Sigmoid colon (tissue), 7 donors: ENCODE results near the gene LGI1. TPM values are rescaled to one million over a fixed set of nuclear protein-coding genes. Genes with fewer than 3 reads are reported as not detected.

Experiments
- DNase-seq: peaks from one replicate; pipeline ENCODE4 v3.0.0-alpha.2; 2019
- H3K27ac ChIP-seq, 4 donors: fragments of 200-600 bp; sonication (generic); one replicate each; pipeline ENCODE4 v1.5.1; 2016 to 2019; ENCODE audit warnings: mild to moderate bottlenecking in 1 of 4
- H3K27me3 ChIP-seq, 3 donors: fragments of 200-600 bp; sonication (generic); one replicate each; pipeline ENCODE4 v1.5.1; 2019; ENCODE audit warnings: mild to moderate bottlenecking in 1 of 3
- H3K36me3 ChIP-seq, 4 donors: fragments of 200-600 bp; sonication (generic); one replicate each; pipeline ENCODE4 v1.5.1; 2016 to 2019
- H3K4me1 ChIP-seq, 4 donors: fragments of 200-600 bp; sonication (generic); one replicate each; pipeline ENCODE4 v1.5.1; 2017 to 2019
- H3K4me3 ChIP-seq, 4 donors: fragments of 200-600 bp; sonication (generic); one replicate each; pipeline ENCODE4 v1.5.1; 2017 to 2019; ENCODE audit warnings: mild to moderate bottlenecking in 2 of 4, moderate library complexity in 1 of 4
- H3K9me3 ChIP-seq, 4 donors: fragments of 200-600 bp in 3 of 4; sonication (generic) in 3 of 4; one replicate each; pipeline versions ENCODE4 v1.5.1 to v1.6.1; 2013 to 2019
- EP300 ChIP-seq, 4 donors: sonication (generic); formaldehyde crosslinking; IDR thresholded peaks; one replicate each; pipeline ENCODE4 v1.6.1; 2017; ENCODE audit warnings: antibody characterized with exemption in 4 of 4
- POLR2A ChIP-seq, 2 donors: fragments of 450-650 bp; IDR thresholded peaks; one replicate each; pipeline ENCODE4 v1.6.1; 2016; ENCODE audit warnings: antibody characterized with exemption in 2 of 2, mild to moderate bottlenecking in 2 of 2, moderate library complexity in 2 of 2
- POLR2AphosphoS5 ChIP-seq, 4 donors: sonication (generic); formaldehyde crosslinking; IDR thresholded peaks; one replicate each; pipeline ENCODE4 v1.6.1; 2017; ENCODE audit warnings: antibody characterized with exemption in 4 of 4
- WGBS, 2 donors: extraction: QIAGEN DNeasy Blood & Tissue Kit; methylation state at CpG; one replicate each; pipeline ENCODE4 v1.1.7; 2013; 5-methylcytosine and 5-hydroxymethylcytosine counted together
- intact Hi-C: fragments of 100-400 bp; cut with DNase I; formaldehyde crosslinking; loops from one replicate; pipeline ENCODE4 v1.15.1; 2023
- polyA plus RNA-seq, 3 donors: library from polyadenylated mRNA; stranded (reverse); fragments of 200-250 nt; gene quantifications; one replicate each; pipeline ENCODE4 v1.2.3, GENCODE V29; 2013
- total RNA-seq, 4 donors: library from RNA; depleted of rRNA; stranded (reverse); fragments of >200 nt; gene quantifications; one replicate each; pipeline ENCODE4 v1.1.0, GENCODE V29; 2016
- TF ChIP-seq, protein P1 (sequence below), 4 experiments: fragments of 450-650 bp in 3 of 4; fragments of 200-600 bp in 1 of 4; IDR thresholded peaks; one replicate each; pipeline ENCODE4 v1.5.1; 2016 to 2019; ENCODE audit warnings: antibody characterized with exemption in 4 of 4, mild to moderate bottlenecking in 3 of 4, moderate library complexity in 2 of 4
- donor health status: healthy with polysubstance abuse.
- donor health status: Bipolar disorder and iron deficiency.
- donor health status: healthy.

The LGI1 gene
- total and polyA plus RNA-seq, 7 donors = 0.89 to 28.1 (median 3.2) TPM

GRCh38 chr10:93807371-93807770, 49.6 kb downstream of the LGI1 start:
- 89 to 94% methylated on average over 2 of the region's 2 CpGs for WGBS, 2 donors
- Histone ChIP-seq H3K27me3 (no peaks in the 10 kb centered on the region), H3K4me3 (no peak overlapping the region), H3K27ac (no peak overlapping the region), H3K36me3 (no peaks in the 10 kb centered on the region), H3K4me1 (no peaks in the 10 kb centered on the region), H3K9me3 (no peaks in the 10 kb centered on the region)
- DNase-seq = no peak
- intact Hi-C loops = no loop called here
- TF ChIP-seq, protein P1, sequence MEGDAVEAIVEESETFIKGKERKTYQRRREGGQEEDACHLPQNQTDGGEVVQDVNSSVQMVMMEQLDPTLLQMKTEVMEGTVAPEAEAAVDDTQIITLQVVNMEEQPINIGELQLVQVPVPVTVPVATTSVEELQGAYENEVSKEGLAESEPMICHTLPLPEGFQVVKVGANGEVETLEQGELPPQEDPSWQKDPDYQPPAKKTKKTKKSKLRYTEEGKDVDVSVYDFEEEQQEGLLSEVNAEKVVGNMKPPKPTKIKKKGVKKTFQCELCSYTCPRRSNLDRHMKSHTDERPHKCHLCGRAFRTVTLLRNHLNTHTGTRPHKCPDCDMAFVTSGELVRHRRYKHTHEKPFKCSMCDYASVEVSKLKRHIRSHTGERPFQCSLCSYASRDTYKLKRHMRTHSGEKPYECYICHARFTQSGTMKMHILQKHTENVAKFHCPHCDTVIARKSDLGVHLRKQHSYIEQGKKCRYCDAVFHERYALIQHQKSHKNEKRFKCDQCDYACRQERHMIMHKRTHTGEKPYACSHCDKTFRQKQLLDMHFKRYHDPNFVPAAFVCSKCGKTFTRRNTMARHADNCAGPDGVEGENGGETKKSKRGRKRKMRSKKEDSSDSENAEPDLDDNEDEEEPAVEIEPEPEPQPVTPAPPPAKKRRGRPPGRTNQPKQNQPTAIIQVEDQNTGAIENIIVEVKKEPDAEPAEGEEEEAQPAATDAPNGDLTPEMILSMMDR (IDR thresholded peaks at IDR 0.05) = no peak
- TF ChIP-seq POLR2AphosphoS5 (IDR thresholded peaks at IDR 0.05) (no peak), EP300 (IDR thresholded peaks at IDR 0.05) (no peak)

- H3K4me1 ChIP-seq = peaks cover 0 to 6% (median 2%) of the 10 kb centered on the region in 4 donors
- H3K9me3 ChIP-seq = no peaks in the 10 kb centered on the region
- DNase-seq = no peak
- H3K4me3 ChIP-seq = no peak overlapping the region
- no peaks in the 10 kb centered on the region for H3K36me3 ChIP-seq
- no peak overlapping the region for H3K27ac ChIP-seq
- intact Hi-C loops = no loop called here
- 10 to 67% methylated on average over 1 of the region's 1 CpG for WGBS, 2 donors
- no peaks in the 10 kb centered on the region for H3K27me3 ChIP-seq
- TF ChIP-seq POLR2AphosphoS5 (IDR thresholded peaks at IDR 0.05) (no peak), EP300 (IDR thresholded peaks at IDR 0.05) (no peak), POLR2A (IDR thresholded peaks at IDR 0.05) (no peak)
- TF ChIP-seq, protein P1 (IDR thresholded peaks at IDR 0.05) = no peak
Measured at GRCh38 chr10:93812659-93813338, 55.1 kb downstream of the LGI1 start.

GRCh38 chr10:93813507-93814465, 56.0 kb downstream of the LGI1 start:
- no peak overlapping the region for H3K27ac ChIP-seq
- H3K27me3 ChIP-seq = no peaks in the 10 kb centered on the region
- H3K4me3 ChIP-seq = no peak overlapping the region
- no peak for DNase-seq
- 59 to 65% methylated on average over 8 of the region's 8 CpGs for WGBS, 2 donors
- H3K9me3 ChIP-seq = no peaks in the 10 kb centered on the region
- no peak for TF ChIP-seq POLR2AphosphoS5 (IDR thresholded peaks at IDR 0.05)
- no peak for TF ChIP-seq EP300 (IDR thresholded peaks at IDR 0.05)
- TF ChIP-seq, protein P1 (IDR thresholded peaks at IDR 0.05) = peak in 2 of 4 experiments; percentile 20 to 32
- TF ChIP-seq POLR2A (IDR thresholded peaks at IDR 0.05) = no peak
- no peaks in the 10 kb centered on the region for H3K36me3 ChIP-seq
- H3K4me1 ChIP-seq = peaks cover 0 to 6% (median 2%) of the 10 kb centered on the region in 4 donors
- intact Hi-C loops = no loop called here

- 48 to 50% methylated on average over 10 of the region's 10 CpGs for WGBS, 2 donors
- H3K27me3 ChIP-seq = no peaks in the 10 kb centered on the region
- no peaks in the 10 kb centered on the region for H3K36me3 ChIP-seq
- H3K27ac ChIP-seq = peak overlapping the region in 2 of 4 donors; percentile 10 to 25
- peak overlapping the region in 1 of 4 donors; percentile 18 for H3K4me3 ChIP-seq
- H3K9me3 ChIP-seq = no peaks in the 10 kb centered on the region
- no peak for DNase-seq
- H3K4me1 ChIP-seq = peaks cover 0 to 6% (median 2%) of the 10 kb centered on the region in 4 donors
- no peak for TF ChIP-seq POLR2A (IDR thresholded peaks at IDR 0.05)
- TF ChIP-seq, protein P1 (IDR thresholded peaks at IDR 0.05) = no peak
- TF ChIP-seq POLR2AphosphoS5 (IDR thresholded peaks at IDR 0.05) = no peak
- no peak for TF ChIP-seq EP300 (IDR thresholded peaks at IDR 0.05)
- intact Hi-C loops = loop anchor here (1.0 to 5.0 kb wide), 2 partner anchors 63 to 113 kb away; partner anchors contain the start of gene FRA10AC1
Measured at GRCh38 chr10:93815304-93816096, 57.8 kb downstream of the LGI1 start.
